Measurements from ENCODE around the gene ZHX3. TPM values are rescaled to one million over a fixed set of nuclear protein-coding genes. Genes with fewer than 3 reads are reported as not detected.

The ZHX3 gene
- total RNA-seq, 4 donors from 2014 or later = 20.1 to 30.0 (median 25.9) TPM

DNA sequence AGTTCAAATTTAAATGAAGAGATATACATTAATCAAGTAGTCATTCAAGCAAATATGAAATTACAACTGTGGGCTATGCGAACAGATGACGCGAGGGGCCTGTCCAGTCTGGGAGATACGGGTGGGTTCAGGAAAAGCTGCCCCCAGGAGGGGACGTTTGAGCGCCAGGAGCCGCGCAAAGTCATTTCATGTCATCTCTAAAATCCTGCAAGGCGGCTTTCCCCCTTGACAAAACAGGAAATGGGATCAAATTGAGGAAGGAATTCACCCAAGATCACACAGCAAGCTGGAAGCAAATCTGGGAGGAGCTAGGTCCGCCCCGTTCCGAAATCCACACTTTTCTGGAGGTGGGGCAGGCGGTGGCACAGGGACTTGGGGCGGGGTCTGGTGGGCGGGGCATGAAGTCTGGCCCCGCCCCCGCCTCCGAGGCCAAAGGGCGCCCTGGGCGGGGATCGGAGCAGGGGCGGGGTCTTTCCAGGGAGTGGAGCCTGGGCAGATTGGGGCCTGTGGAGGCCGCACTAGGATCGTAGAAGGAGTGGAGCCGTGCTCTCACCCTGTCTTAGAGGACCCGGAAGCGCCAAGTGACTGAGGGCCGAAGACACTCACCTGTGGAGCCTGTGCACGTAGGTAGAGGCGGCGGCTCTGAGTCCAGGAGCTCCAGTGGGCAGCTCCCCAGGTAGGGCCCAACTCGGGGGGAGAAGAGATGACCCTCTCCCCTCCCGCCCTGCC, 23.0 kb upstream of the ZHX3 start, which contains the start of gene LPIN3:
Gene LPIN3, plus strand, starts transcription at position 495 of the 729 bp plus-strand sequence. CDS start 4,983 bp downstream, outside the sequence.
- DNase-seq (peak; percentile 68 to 75), ATAC-seq (peak; percentile 62)
- Histone ChIP-seq H3K9me3 (no peaks in the 10 kb centered on the region), H3K27ac (peak within 1 kb of the TSS; percentile 65 to 77 (median 70)), H3K36me3 (no peaks in the 10 kb centered on the region), H3K27me3 (no peaks in the 10 kb centered on the region), H3K4me3 (peak within 1 kb of the TSS; percentile 25 to 52 (median 40)), H3K4me1 (peaks cover 6 to 8% of the 10 kb centered on the region in 2 donors)
- TF ChIP-seq POLR2A (IDR thresholded peaks at IDR 0.05) = peak; percentile 11 to 19
- TF ChIP-seq, protein P1, sequence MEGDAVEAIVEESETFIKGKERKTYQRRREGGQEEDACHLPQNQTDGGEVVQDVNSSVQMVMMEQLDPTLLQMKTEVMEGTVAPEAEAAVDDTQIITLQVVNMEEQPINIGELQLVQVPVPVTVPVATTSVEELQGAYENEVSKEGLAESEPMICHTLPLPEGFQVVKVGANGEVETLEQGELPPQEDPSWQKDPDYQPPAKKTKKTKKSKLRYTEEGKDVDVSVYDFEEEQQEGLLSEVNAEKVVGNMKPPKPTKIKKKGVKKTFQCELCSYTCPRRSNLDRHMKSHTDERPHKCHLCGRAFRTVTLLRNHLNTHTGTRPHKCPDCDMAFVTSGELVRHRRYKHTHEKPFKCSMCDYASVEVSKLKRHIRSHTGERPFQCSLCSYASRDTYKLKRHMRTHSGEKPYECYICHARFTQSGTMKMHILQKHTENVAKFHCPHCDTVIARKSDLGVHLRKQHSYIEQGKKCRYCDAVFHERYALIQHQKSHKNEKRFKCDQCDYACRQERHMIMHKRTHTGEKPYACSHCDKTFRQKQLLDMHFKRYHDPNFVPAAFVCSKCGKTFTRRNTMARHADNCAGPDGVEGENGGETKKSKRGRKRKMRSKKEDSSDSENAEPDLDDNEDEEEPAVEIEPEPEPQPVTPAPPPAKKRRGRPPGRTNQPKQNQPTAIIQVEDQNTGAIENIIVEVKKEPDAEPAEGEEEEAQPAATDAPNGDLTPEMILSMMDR (IDR thresholded peaks at IDR 0.05 in 4 of 5, conservative IDR thresholded peaks at IDR 0.05 in 1 of 5) = peak in 1 of 5 experiments; percentile 6
- in situ Hi-C loops (cut with MboI; ENCODE audit: low sequenced_read_pairs in 4 of 4) (loop anchor here (5.0 to 25.0 kb wide), 3 partner anchors 168 to 354 kb away; no protein-coding TSS in a partner anchor), intact Hi-C loops (cut with DNase I; ENCODE audit: low total_unique reads) (loop anchor here (1.0 to 5.0 kb wide), 6 partner anchors 70 to 373 kb away; no protein-coding TSS in a partner anchor)

DNA sequence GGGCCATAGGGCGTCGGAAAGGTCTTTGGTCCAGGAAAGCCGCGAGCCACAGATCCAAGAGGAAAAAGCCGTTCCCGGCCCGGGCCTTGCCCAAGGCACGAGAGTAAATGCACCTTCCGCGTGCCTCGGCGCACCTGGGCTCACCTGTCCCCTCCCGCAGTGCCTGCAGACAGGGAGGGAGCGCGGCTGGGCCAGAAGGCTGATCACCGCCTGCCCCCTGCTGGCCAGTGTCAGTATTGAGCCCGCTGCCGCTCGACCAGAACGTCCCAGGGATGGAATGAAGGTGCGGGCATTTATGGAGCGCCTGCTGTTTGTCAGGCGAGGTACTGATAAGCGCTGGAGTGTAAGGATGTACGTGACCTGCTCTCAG, 22.4 kb upstream of the ZHX3 start:
- in situ Hi-C loops (cut with MboI; ENCODE audit: low sequenced_read_pairs in 4 of 4) (loop anchor here (5.0 to 25.0 kb wide), 5 partner anchors 105 to 355 kb away; no protein-coding TSS in a partner anchor), intact Hi-C loops (cut with DNase I; ENCODE audit: low total_unique reads) (loop anchor here (1.0 to 5.0 kb wide), 6 partner anchors 71 to 373 kb away; no protein-coding TSS in a partner anchor)
- Histone ChIP-seq H3K4me3 (peak overlapping the region; percentile 23 to 52 (median 40)), H3K4me1 (peaks cover 6 to 8% of the 10 kb centered on the region in 2 donors), H3K9me3 (no peaks in the 10 kb centered on the region), H3K36me3 (no peaks in the 10 kb centered on the region), H3K27me3 (no peaks in the 10 kb centered on the region), H3K27ac (peak overlapping the region; percentile 65 to 77 (median 70))
- TF ChIP-seq, protein P1 (IDR thresholded peaks at IDR 0.05 in 4 of 5, conservative IDR thresholded peaks at IDR 0.05 in 1 of 5) = peak; percentile 98 to 100 (median 99)
- no peak for TF ChIP-seq POLR2A (IDR thresholded peaks at IDR 0.05)
- DNase-seq = peak; percentile 60 to 71
- peak; percentile 73 to 74 for ATAC-seq

DNA sequence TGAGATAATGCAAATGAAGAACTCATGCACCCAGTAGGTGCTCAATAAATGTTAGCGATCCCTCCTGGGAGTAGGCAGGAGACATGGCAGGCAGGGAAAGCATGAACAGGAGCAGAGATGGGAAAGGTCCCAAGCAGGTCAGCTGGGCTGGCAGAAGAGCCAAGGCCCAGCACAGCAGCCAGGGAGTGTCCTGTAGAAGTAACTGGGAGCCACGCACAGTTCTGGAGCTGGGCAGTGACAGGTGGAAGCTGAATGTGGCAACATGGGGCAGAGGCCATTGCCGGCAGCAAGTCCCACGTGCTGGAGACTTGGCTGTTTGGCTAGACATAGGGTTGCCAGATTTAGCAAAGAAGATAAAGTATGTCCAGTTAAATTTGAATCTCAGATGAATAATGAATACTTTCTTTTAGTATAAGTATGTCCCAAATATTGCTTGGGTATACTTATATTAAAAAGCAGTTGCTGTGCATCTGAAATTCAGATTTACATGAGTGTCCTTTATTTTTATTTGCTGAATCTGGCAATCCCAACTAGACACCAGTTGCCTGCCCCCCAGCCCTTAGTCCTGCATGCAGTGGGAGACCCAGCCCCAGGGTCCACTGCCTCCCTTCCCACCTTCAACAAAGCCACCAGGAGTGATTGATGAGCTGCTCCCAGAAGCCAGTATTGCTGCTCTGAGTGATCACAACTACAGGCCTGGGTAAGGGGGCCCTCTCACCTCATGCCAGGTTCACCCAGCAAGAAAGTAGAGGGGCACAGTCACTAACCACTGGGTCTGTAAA, 19.4 kb upstream of the ZHX3 start:
- H3K27ac ChIP-seq = peak overlapping the region in 2 of 4 donors; percentile 16 to 24
- H3K36me3 ChIP-seq = no peaks in the 10 kb centered on the region
- DNase-seq (peak; percentile 62 to 80), ATAC-seq (peak; percentile 56 to 70)
- H3K4me3 ChIP-seq = no peak overlapping the region
- intact Hi-C loops (cut with DNase I; ENCODE audit: low total_unique reads) = loop anchor here (2.0 kb wide), 1 partner anchor 20 kb away; the partner anchor contains the start of gene ZHX3
- TF ChIP-seq POLR2A (IDR thresholded peaks at IDR 0.05) = no peak
- TF ChIP-seq, protein P1 (IDR thresholded peaks at IDR 0.05 in 4 of 5, conservative IDR thresholded peaks at IDR 0.05 in 1 of 5) = no peak
- peaks cover 8% of the 10 kb centered on the region in 2 donors for H3K4me1 ChIP-seq
- H3K9me3 ChIP-seq = no peaks in the 10 kb centered on the region
- in situ Hi-C loops (cut with MboI; ENCODE audit: low sequenced_read_pairs in 4 of 4) = loop anchor here (5.0 to 25.0 kb wide), 4 partner anchors 102 to 350 kb away; no protein-coding TSS in a partner anchor
- no peaks in the 10 kb centered on the region for H3K27me3 ChIP-seq

DNA sequence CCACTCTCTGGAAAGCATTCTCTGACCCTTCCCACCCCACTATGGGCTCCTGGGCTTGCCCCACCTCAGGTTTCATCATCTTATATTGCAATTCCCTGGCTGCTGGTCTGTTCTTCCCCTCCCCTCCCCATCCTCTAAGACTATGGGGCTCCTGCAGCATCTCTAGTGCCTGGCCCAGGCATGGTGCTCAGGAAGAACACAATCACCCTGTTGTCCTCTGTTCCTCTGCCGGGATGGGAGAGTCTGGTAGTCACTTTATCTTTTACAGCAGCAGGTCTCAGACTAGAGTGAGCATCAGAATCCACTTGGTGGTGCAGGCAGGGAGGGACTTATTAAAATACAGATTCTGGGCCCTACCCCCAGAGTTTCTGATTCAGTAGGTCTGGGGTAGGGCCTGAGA, 18.1 kb upstream of the ZHX3 start:
- H3K36me3 ChIP-seq = no peaks in the 10 kb centered on the region
- H3K27ac ChIP-seq = peak overlapping the region; percentile 46 to 68 (median 66)
- in situ Hi-C loops (cut with MboI; ENCODE audit: low sequenced_read_pairs in 4 of 4) (loop anchor here (5.0 to 25.0 kb wide), 4 partner anchors 101 to 348 kb away; no protein-coding TSS in a partner anchor), intact Hi-C loops (cut with DNase I; ENCODE audit: low total_unique reads) (no loop called here)
- H3K9me3 ChIP-seq = no peaks in the 10 kb centered on the region
- DNase-seq = peak in 1 of 2 donors; percentile 3
- peaks cover 4 to 8% of the 10 kb centered on the region in 2 donors for H3K4me1 ChIP-seq
- ATAC-seq = no peak
- TF ChIP-seq POLR2A (IDR thresholded peaks at IDR 0.05) = no peak
- TF ChIP-seq, protein P1 (IDR thresholded peaks at IDR 0.05 in 4 of 5, conservative IDR thresholded peaks at IDR 0.05 in 1 of 5) = no peak
- H3K27me3 ChIP-seq = no peaks in the 10 kb centered on the region
- H3K4me3 ChIP-seq = no peak overlapping the region
